Mesangial cell (primary cell): Measurements from ENCODE around the gene AP4E1. TPM values are rescaled to one million over a fixed set of nuclear protein-coding genes. Genes with fewer than 3 reads are reported as not detected.

Experiments used
- total RNA-seq: library from RNA; depleted of rRNA; stranded (reverse); fragments of >200 nt; gene quantifications from 2 replicates; pipeline ENCODE4 v1.2.3, GENCODE V29; 2015

AP4E1 gene
- 4.7 and 6.4 TPM in 2 replicates for total RNA-seq

GRCh38 chr15:50908209-50909009 is at the start of gene AP4E1:
Gene AP4E1 (plus strand): TSS chr15:50908683. CDS start chr15:50908779, 96 bp downstream.

Other genes with a start within 250 kb of the AP4E1 start
- gene TRPM7, start 221.9 kb upstream of the AP4E1 start, total RNA-seq: 13.5 and 14.6 TPM in 2 replicates
- 78.7 and 81.9 TPM in 2 replicates for gene SPPL2A, start 143.0 kb upstream of the AP4E1 start, total RNA-seq
- gene TNFAIP8L3, start 186.2 kb downstream of the AP4E1 start, total RNA-seq: 0.98 and 1.4 TPM in 2 replicates